ENCODE data around the gene SV2B.

SV2B gene

GRCh38 chr15:91279486-91279885, 179.4 kb downstream of the SV2B start:
- no peak for DNase-seq

GRCh38 chr15:91281947-91282346, 181.9 kb downstream of the SV2B start:
- DNase-seq, result no peak

GRCh38 chr15:91282486-91282885, 182.4 kb downstream of the SV2B start:
- DNase-seq, result no peak

- no peak for DNase-seq
Measured at GRCh38 chr15:91283155-91283554, 183.1 kb downstream of the SV2B start.

GRCh38 chr15:91284758-91285466, 184.9 kb downstream of the SV2B start:
- no peak for DNase-seq

- peak in 1 of 2 donors; percentile 19 for DNase-seq
Measured at GRCh38 chr15:91289324-91289723, 189.3 kb downstream of the SV2B start.

- DNase-seq, result no peak
Measured at GRCh38 chr15:91290553-91290952, 190.5 kb downstream of the SV2B start.

- DNase-seq, result no peak
Measured at GRCh38 chr15:91291673-91292072, 191.6 kb downstream of the SV2B start.

- DNase-seq, result no peak
Measured at GRCh38 chr15:91294344-91294743, 194.3 kb downstream of the SV2B start.

GRCh38 chr15:91294795-91295194, 194.7 kb downstream of the SV2B start:
- DNase-seq, result no peak

- DNase-seq, result no peak
Measured at GRCh38 chr15:91298101-91298500, 198.0 kb downstream of the SV2B start.

- DNase-seq, result peak in 1 of 2 donors; percentile 51
Measured at GRCh38 chr15:91302588-91303439, 202.8 kb downstream of the SV2B start.

- DNase-seq, result no peak
Measured at GRCh38 chr15:91304210-91304609, 204.2 kb downstream of the SV2B start.

GRCh38 chr15:91304786-91305185, 204.7 kb downstream of the SV2B start:
- no peak for DNase-seq

GRCh38 chr15:91306144-91306543, 206.1 kb downstream of the SV2B start:
- DNase-seq, result no peak

GRCh38 chr15:91307601-91308000, 207.5 kb downstream of the SV2B start:
- no peak for DNase-seq

GRCh38 chr15:91308199-91308598, 208.1 kb downstream of the SV2B start:
- DNase-seq, result no peak

GRCh38 chr15:91308855-91309254, 208.8 kb downstream of the SV2B start:
- DNase-seq, result no peak

- DNase-seq, result peak in 1 of 2 donors; percentile 32
Measured at GRCh38 chr15:91311986-91312385, 211.9 kb downstream of the SV2B start.

GRCh38 chr15:91316126-91316525, 216.1 kb downstream of the SV2B start:
- no peak for DNase-seq

- DNase-seq, result no peak
Measured at GRCh38 chr15:91318516-91318915, 218.5 kb downstream of the SV2B start.

- DNase-seq, result no peak
Measured at GRCh38 chr15:91318931-91319330, 218.9 kb downstream of the SV2B start.

GRCh38 chr15:91319371-91320059, 219.5 kb downstream of the SV2B start:
- DNase-seq, result no peak

GRCh38 chr15:91320101-91320500, 220.0 kb downstream of the SV2B start:
- no peak for DNase-seq

Measured in bone marrow (tissue), 2 donors.